WTC11 (cell line): ENCODE measurements around the gene ZMAT3. TPM values are rescaled to one million over a fixed set of nuclear protein-coding genes. Genes with fewer than 3 reads are reported as not detected.

Experiments used
- ATAC-seq: fragments of 200-7000 bp; cut with Tn5 transposase; 2 replicates; pipeline ENCODE4 v1.10.0; 2021; ENCODE audit warnings: mild to moderate bottlenecking, moderate library complexity
- CTCF ChIA-PET: fragments of 300-600 bp; sonication (Branson Sonifier 250); formaldehyde crosslinking; loops from one replicate; lab custom pipeline; 2021; ENCODE audit warnings: antibody characterized with exemption; lab: Charles Lee
- POLR2A ChIA-PET: fragments of 350-600 bp; sonication (Branson Sonifier 250); formaldehyde crosslinking; loops from one replicate; lab custom pipeline; 2021; ENCODE audit warnings: antibody characterized with exemption; lab: Charles Lee
- DNase-seq: peaks from one replicate; pipeline ENCODE4 v3.0.0; 2021; ENCODE audit warnings: low spot score
- H3K27ac Mint-ChIP-seq: 2 replicates; pipeline ENCODE4 v1.8.0; 2021; ENCODE audit warnings: mixed read lengths
- H3K27me3 Mint-ChIP-seq: 2 replicates; pipeline ENCODE4 v1.8.0; 2021; ENCODE audit warnings: low read depth, mild to moderate bottlenecking, moderate library complexity, mixed read lengths
- H3K36me3 Mint-ChIP-seq: 2 replicates; pipeline ENCODE4 v1.8.0; 2021; ENCODE audit warnings: mixed read lengths
- H3K4me1 Mint-ChIP-seq: 2 replicates; pipeline ENCODE4 v1.8.0; 2022; ENCODE audit warnings: mixed read lengths
- H3K4me3 Mint-ChIP-seq: 2 replicates; pipeline ENCODE4 v1.8.0; 2021; ENCODE audit warnings: mild to moderate bottlenecking, moderate library complexity, mixed read lengths
- H3K9me3 Mint-ChIP-seq: 2 replicates; pipeline ENCODE4 v1.8.0; 2021; ENCODE audit warnings: mixed read lengths
- ATF1 ChIP-seq: sonication (generic); formaldehyde crosslinking; IDR thresholded peaks from 2 replicates; pipeline ENCODE4 v1.8.1; 2023; ENCODE audit warnings: mild to moderate bottlenecking, moderate library complexity, missing genetic modification reagents
- E2F5 ChIP-seq: sonication (generic); formaldehyde crosslinking; IDR thresholded peaks from 2 replicates; pipeline ENCODE4 v1.8.1; 2022; ENCODE audit warnings: mild to moderate bottlenecking, moderate library complexity, missing genetic modification reagents
- IRF2 ChIP-seq: sonication (generic); formaldehyde crosslinking; IDR thresholded peaks from 2 replicates; pipeline ENCODE4 v1.8.0; 2022; ENCODE audit warnings: low read depth, missing genetic modification reagents, borderline replicate concordance
- JAZF1 ChIP-seq: fragments of 250-450 bp; sonication (Bioruptor Pico); IDR thresholded peaks from 2 replicates; pipeline ENCODE4 v1.9.0; 2021; ENCODE audit warnings: moderate library complexity, mild to moderate bottlenecking, inconsistent platforms
- MLX ChIP-seq: sonication (generic); formaldehyde crosslinking; IDR thresholded peaks from 2 replicates; pipeline ENCODE4 v1.8.1; 2023; ENCODE audit warnings: mild to moderate bottlenecking, missing genetic modification reagents, moderate library complexity
- MYBL2 ChIP-seq: sonication (generic); formaldehyde crosslinking; IDR thresholded peaks from 2 replicates; pipeline ENCODE4 v1.8.1; 2023; ENCODE audit warnings: mild to moderate bottlenecking, moderate library complexity, missing genetic modification reagents
- NFYB ChIP-seq: sonication (generic); formaldehyde crosslinking; conservative IDR thresholded peaks from 2 replicates; pipeline ENCODE4 v1.8.0; 2022; ENCODE audit warnings: low read depth, missing genetic modification reagents
- OVOL2 ChIP-seq: fragments of 250-450 bp; sonication (Bioruptor Pico); IDR thresholded peaks from 2 replicates; pipeline ENCODE4 v1.9.0; 2021; ENCODE audit warnings: mild to moderate bottlenecking, borderline replicate concordance
- RELA ChIP-seq: sonication (generic); formaldehyde crosslinking; IDR thresholded peaks from 2 replicates; pipeline ENCODE4 v1.8.1; 2022; ENCODE audit warnings: missing genetic modification reagents, mild to moderate bottlenecking, borderline replicate concordance
- SMAD4 ChIP-seq: sonication (generic); formaldehyde crosslinking; IDR thresholded peaks from 2 replicates; pipeline ENCODE4 v1.8.0; 2022; ENCODE audit warnings: mild to moderate bottlenecking, missing genetic modification reagents
- SOX15 ChIP-seq: fragments of 250-450 bp; sonication (Bioruptor Pico); IDR thresholded peaks from 2 replicates; pipeline ENCODE4 v1.9.0; 2021; ENCODE audit warnings: mild to moderate bottlenecking
- TEAD4 ChIP-seq: sonication (generic); formaldehyde crosslinking; IDR thresholded peaks from 2 replicates; pipeline ENCODE4 v1.8.0; 2022; ENCODE audit warnings: mild to moderate bottlenecking, missing genetic modification reagents
- ZNF138 ChIP-seq: sonication (generic); formaldehyde crosslinking; conservative IDR thresholded peaks from 2 replicates; pipeline ENCODE4 v1.8.1; 2022; ENCODE audit warnings: mild to moderate bottlenecking, moderate library complexity, missing genetic modification reagents
- ZNF232 ChIP-seq: sonication (generic); formaldehyde crosslinking; IDR thresholded peaks from 2 replicates; pipeline ENCODE4 v1.8.0; 2022; ENCODE audit warnings: mild to moderate bottlenecking, missing genetic modification reagents
- ZNF317 ChIP-seq: sonication (generic); formaldehyde crosslinking; IDR thresholded peaks from 2 replicates; pipeline ENCODE4 v1.8.1; 2023; ENCODE audit warnings: low read depth, mild to moderate bottlenecking, moderate library complexity, missing genetic modification reagents, borderline replicate concordance
- ZSCAN18 ChIP-seq: fragments of 250-450 bp; sonication (Bioruptor Pico); IDR thresholded peaks from 2 replicates; pipeline ENCODE4 v2.1.2; 2022; ENCODE audit warnings: mild to moderate bottlenecking, moderate library complexity
- total RNA-seq: library from RNA; stranded (reverse); gene quantifications from 3 replicates; pipeline ENCODE4 v1.2.3, GENCODE V29; 2021

Gene ZMAT3
- total RNA-seq, 1 experiment from 2014 or later, result 24.1 TPM

- no peak for DNase-seq
- POLR2A ChIA-PET, result no interaction called here
- Mint-ChIP-seq H3K27me3 (no peaks in the 10 kb centered on the region), H3K36me3 (peaks cover 33% of the 10 kb centered on the region), H3K27ac (no peak overlapping the region), H3K4me3 (no peak overlapping the region), H3K9me3 (peaks cover 59% of the 10 kb centered on the region), H3K4me1 (no peaks in the 10 kb centered on the region)
- ATAC-seq, result no peak
- TF ChIP-seq ZNF232 (CRISPR knock-in tag), result no peak
- no peak for TF ChIP-seq JAZF1 (CRISPR knock-in tag)
- TF ChIP-seq ZNF317 (CRISPR knock-in tag), result no peak
- no peak for TF ChIP-seq E2F5 (CRISPR knock-in tag)
- no peak for TF ChIP-seq RELA (CRISPR knock-in tag)
- no peak for TF ChIP-seq NFYB (CRISPR knock-in tag)
- TF ChIP-seq OVOL2 (CRISPR knock-in tag), result no peak
- no peak for TF ChIP-seq SOX15 (CRISPR knock-in tag)
- CTCF ChIA-PET, result no interaction called here
Measured at GRCh38 chr3:178982137-178982536, 89.5 kb downstream of the ZMAT3 start.

DNA sequence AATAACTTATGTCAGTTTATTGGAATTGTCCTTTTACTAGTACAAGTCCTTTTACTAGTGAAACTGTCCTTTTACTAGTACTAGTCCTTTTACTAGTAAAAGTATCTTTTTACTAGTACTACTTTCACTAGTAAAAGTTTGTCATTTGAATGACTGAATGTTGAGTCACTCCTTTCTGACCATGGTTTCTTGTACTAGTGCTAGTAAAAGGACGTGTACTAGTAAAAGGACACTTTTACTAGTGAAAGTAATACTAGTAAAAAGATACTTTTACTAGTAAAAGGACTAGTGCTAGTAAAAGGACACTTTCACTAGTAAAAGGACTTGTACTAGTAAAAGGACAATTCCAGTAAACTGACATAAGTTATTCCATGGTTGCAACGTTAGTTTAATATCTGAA, 96.3 kb downstream of the ZMAT3 start:
- CTCF ChIA-PET, result no interaction called here
- H3K27ac Mint-ChIP-seq, result no peak overlapping the region
- H3K4me3 Mint-ChIP-seq, result no peak overlapping the region
- peaks cover 27% of the 10 kb centered on the region for H3K9me3 Mint-ChIP-seq
- DNase-seq (no peak), ATAC-seq (no peak)
- no peaks in the 10 kb centered on the region for H3K4me1 Mint-ChIP-seq
- TF ChIP-seq MLX (CRISPR knock-in tag), result no peak
- no peak for TF ChIP-seq OVOL2 (CRISPR knock-in tag)
- no peak for TF ChIP-seq ATF1 (CRISPR knock-in tag)
- TF ChIP-seq IRF2 (CRISPR knock-in tag), result no peak
- no peak for TF ChIP-seq NFYB (CRISPR knock-in tag)
- POLR2A ChIA-PET, result no interaction called here
- peaks cover 12% of the 10 kb centered on the region for H3K36me3 Mint-ChIP-seq
- H3K27me3 Mint-ChIP-seq, result no peaks in the 10 kb centered on the region

- Mint-ChIP-seq H3K36me3 (peaks cover 10% of the 10 kb centered on the region), H3K9me3 (peaks cover 17% of the 10 kb centered on the region), H3K4me3 (no peak overlapping the region)
- CTCF ChIA-PET, result no interaction called here
- DNase-seq, result no peak
- no peak for ATAC-seq
- POLR2A ChIA-PET, result no interaction called here
- TF ChIP-seq SMAD4 (CRISPR knock-in tag), result no peak
- TF ChIP-seq, all 79 proteins: peak for 0
- Mint-ChIP-seq H3K27ac (no peak overlapping the region), H3K27me3 (no peaks in the 10 kb centered on the region), H3K4me1 (peaks cover 11% of the 10 kb centered on the region)
Measured at GRCh38 chr3:178971614-178972013, 100.0 kb downstream of the ZMAT3 start.

GRCh38 chr3:178969004-178969700, 102.5 kb downstream of the ZMAT3 start:
- H3K27ac Mint-ChIP-seq, result no peak overlapping the region
- no peak for DNase-seq
- CTCF ChIA-PET, result no interaction called here

More at GRCh38 chr3:178969004-178969700, 102.5 kb downstream of the ZMAT3 start:
- no peaks in the 10 kb centered on the region for H3K27me3 Mint-ChIP-seq
- ATAC-seq, result no peak
- peaks cover 7% of the 10 kb centered on the region for H3K36me3 Mint-ChIP-seq
- TF ChIP-seq ZNF138, result no peak
- TF ChIP-seq MYBL2 (CRISPR knock-in tag), result no peak
- TF ChIP-seq TEAD4 (CRISPR knock-in tag), result no peak
- TF ChIP-seq ZNF232 (CRISPR knock-in tag), result no peak
- TF ChIP-seq ZSCAN18 (CRISPR knock-in tag), result no peak
- POLR2A ChIA-PET, result no interaction called here
- H3K4me3 Mint-ChIP-seq, result no peak overlapping the region
- H3K4me1 Mint-ChIP-seq, result peaks cover 16% of the 10 kb centered on the region
- H3K9me3 Mint-ChIP-seq, result peaks cover 9% of the 10 kb centered on the region

Other genes starting within 250 kb of the ZMAT3 start
- gene PIK3CA, start 76.5 kb upstream of the ZMAT3 start, total RNA-seq, result 9.4 to 10.5 TPM (median 10.1 TPM) in 3 replicates
- 1.7 to 2.3 TPM (median 2.2 TPM) in 3 replicates for gene KCNMB3, start 179.3 kb upstream of the ZMAT3 start, total RNA-seq